T-helper 1 cell (primary cell): Measurements from ENCODE around the gene HOXD12.

Experiments
- DNase-seq, 5 donors: peaks; one replicate each; pipeline ENCODE4 v3.0.0-alpha.2; 2012 to 2020

The HOXD12 gene

DNA sequence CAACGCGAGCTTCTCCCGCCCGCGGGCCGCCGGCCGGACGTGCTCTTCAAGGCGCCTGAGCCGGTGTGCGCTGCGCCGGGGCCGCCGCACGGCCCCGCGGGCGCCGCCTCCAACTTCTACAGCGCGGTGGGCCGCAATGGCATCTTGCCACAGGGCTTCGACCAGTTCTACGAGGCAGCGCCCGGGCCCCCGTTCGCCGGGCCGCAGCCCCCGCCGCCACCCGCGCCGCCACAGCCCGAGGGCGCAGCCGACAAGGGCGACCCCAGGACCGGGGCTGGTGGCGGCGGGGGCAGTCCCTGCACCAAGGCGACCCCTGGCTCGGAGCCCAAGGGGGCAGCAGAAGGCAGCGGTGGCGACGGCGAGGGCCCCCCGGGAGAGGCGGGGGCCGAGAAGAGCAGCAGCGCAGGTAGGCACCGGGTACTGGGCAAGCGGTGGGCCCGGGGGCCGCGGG is 8.2 kb downstream of the HOXD12 start:
- DNase-seq: no peak

DNA sequence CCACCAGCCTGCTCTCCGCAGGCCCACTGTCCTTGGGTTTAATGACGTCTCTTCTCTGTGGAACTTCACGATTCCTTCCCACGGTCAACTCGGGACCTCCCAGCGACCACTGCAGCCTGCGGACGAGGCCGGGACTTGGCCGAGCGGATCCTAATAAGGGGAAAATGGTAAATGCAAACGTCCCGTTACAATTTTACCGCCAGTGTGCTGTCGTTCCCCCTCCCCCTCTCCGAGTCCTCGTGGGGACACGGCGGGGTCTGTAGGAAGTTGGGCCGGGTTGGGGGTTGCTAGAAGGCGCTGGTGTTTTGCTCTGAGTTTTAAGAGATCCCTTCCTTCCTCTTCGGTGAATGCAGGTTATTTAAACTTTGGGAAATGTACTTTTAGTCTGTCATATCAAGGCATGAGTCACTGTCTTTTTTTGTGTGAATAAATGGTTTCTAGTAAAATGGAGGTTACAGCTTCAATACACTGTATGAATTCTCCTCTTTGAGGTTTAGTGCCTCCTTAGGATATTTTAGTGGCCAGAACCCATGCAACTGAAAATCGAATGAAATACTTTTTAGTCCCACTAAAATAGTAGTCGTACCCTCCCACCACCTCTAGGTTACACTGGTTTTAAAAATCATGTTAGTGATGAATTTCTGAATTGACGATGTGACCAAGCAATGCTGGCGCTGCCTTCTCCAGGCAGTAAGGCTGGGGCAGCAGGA is 9.8 kb downstream of the HOXD12 start:
- DNase-seq: no peak

DNA sequence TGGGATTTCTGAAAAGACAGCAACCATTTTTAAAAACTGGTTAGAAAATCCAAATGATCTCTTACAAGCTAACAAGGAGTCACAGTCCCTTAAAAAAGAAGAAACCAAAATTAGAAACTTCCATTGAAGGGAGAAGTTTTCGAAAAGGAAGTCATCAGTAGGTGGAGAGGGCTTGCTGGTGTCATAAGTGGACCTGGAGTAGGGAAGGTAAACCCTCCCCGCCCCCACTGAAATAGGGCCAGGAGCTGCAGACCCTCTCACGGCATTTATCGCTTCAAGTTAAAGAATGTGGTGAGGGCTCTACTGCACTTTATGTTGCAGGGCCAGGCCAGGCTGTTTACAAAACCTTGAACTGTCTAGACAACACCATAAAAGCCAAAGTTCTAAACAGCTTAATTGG is 10.4 kb downstream of the HOXD12 start:
- DNase-seq: no peak

DNA sequence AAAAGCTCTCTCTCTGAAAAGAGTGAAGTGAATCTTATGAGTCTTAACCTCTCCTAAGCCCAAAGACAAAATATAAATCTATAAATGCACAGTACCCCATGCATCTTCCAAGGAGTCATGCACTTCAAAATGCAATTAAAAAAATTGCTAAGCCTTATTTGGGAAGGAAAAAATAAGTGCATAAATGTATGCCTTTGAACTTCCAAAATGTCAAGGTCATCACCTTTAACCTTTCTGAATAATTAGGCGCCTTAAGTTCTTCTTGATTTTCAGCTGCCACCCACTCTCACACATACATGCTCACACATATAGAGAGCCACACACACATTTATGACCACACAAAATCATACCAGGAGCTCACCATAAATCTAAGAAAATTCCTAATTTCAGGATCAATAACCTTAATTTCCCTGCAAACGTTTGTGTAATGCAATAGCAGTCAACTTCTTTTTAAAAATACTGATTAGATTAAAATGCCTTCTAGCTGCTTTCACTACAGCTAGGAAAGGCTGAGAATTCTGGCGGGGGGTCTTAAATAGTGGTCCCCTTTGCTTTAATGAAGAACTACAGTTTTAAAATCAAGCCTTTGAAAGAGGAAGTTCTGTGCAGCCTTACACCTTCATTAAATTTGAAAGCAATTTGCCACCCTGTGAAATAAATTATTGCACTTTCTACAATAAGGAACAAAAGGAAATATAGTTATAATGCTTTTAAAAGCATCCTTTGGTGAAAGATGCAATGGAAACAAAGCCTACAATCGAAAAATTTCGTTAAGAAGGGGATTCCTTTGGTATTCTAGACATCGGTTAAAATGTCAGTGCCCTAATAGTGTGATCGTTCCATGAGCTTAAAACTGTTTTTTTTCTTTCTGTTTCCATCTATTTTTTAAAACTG is 11.1 kb downstream of the HOXD12 start:
- no peak for DNase-seq

DNA sequence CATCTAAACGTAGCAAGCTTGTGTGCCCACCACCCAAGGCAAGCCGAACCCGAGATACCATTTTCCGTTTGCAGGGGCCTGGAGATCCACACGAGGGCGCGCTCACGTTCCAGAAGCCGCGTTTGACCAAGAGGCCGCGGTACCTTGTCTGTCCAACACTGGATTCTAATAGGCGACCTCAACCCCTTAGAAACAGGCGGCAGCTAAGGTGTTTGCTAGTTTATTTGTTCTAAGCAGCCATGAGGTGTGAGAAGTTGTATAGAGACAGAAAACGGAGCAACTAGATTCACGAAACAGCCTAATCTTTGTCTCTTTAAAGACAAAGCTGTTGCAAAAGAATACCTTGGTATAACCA is 11.7 kb downstream of the HOXD12 start:
- DNase-seq: no peak

DNA sequence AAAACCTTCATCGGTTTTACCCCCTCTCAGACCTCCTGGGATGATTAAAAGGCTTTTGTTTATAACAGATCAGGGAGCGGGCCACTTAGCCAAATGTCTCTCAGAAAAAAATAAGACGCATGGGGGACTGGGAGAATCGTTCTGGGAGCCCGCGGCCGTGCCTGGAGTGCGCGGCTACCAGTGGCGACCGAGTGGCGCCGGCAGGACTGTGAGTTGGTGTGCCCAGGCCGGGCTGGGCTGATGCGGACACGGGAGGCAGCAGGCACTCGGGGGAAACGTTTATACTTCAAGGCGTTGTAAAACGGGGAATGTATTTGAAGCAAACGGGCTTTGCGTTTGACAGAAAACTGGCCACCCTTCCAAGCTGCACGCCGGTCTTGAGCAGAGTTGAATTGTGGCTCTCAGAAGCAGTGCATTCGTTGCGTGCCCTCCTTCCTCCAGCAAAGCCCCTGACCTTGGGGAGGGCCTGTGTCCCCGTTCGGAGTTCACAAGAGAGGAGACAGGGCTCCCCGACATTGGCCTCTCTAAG is 12.3 kb downstream of the HOXD12 start:
- DNase-seq: no peak

DNA sequence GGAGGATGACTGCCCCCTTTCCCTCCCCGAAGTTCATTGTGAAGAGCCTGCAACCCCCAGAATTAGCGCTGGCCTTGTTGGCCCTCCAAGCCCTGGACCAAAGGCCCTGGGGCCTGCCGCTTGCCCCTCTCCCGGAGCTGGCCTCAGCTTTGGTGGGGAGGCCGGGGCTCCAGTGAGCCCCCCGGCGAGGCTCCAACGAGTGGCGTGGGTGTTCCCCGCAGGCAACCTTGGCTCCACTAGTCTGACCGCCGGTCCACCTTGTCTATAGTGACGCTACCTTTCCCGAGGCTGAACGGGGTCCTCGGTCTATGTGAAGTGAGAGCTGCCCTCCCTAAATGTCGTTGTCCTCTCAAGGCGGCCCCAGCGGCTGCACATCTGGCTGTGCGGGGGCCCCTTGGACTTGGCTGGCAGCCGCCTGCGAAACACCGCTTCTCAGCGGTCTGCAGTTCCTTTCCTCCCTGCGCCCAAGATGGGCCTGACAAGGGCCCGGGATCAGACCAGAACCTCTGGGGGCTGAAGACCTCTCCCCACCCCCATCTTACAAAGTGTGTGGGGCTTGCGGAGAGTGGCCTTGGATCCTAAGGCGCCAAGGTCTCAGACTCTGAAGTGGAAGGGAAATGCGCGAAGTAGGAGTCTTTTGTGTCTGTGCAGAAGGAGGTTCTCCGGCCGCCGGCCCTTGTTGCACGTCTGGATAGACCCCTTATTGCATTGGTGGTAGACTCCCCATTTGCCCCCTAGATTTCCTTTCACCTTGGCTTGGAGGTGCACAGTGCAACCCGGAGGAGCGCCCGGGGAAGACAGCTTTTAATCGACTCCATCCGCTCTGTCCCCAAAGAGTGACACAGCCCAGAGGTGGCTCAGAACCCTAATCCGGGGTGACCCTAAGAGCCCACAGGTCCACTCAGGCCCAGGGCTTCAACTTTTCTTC is 13.0 kb downstream of the HOXD12 start:
- DNase-seq: no peak

DNA sequence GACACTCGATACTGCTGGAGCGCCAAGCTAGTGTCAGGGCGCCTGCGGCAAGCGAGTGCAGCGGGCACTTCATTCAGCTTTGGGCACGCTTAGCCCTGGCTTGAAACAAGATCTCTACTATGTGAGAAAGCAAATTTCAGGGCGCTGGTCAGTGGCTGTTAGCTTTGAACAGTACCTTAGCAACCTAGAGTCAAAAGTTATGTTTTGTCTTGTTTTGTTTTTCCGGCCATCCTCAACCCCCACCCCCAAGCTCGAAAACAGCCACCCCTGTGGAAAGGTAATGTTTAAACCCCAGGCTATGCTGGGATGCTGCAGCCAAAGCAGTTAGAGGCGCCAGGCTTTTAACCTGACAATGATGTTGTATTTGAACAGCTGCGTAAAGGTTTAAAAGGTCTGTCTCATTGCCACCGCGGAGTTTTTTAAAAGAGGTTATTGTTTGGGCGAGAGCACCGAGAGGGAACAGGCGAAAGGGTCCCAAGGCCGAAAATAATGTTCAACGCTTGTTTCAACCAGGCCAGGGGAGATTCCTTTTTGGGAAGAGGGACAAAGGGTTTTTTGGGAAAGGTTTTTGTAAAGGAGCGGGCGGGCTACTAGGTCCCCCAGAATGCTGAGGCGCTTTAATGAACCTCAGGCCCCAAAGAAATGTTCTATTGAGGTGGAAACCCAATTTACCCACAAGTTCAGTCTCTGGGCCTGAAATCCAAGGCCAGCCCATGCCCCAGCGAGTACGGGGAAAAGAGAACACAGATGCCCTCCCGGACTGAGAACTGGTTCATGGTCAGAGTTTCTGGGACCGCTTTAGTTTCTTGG is 14.7 kb downstream of the HOXD12 start:
- DNase-seq: no peak

DNA sequence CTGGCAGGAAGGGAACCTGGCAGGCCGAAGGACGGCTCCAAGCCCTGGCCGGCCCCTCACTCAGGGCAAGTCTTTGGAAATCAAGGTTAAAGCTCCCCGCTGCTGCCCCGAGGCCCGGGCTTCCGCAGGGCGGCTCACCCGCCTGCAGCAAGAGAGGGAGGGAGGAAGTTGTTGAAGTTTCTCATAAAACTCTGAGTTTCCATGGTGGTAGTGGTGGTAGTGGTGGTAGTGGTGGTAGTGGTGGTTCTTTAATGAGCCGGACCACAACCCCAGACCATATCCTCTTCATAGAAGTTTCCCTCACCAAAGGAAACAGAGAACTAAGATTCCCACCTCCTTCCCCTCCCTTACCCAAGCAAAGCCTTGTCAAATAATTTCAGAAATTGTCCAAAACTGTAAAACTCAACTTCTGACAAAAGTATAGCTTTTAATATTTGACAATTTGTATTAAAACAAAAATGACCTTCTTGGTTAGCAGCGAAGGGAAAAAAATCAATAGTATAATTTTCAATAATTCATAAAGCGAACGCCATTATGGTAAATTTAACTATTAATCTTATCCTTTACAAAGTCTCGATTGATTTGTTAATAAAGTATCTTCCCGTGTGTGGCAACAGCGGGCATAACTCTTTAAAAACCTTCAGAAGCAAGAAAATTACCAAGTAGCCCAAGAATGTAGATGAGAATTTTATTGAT is 15.5 kb downstream of the HOXD12 start:
- DNase-seq: no peak

DNA sequence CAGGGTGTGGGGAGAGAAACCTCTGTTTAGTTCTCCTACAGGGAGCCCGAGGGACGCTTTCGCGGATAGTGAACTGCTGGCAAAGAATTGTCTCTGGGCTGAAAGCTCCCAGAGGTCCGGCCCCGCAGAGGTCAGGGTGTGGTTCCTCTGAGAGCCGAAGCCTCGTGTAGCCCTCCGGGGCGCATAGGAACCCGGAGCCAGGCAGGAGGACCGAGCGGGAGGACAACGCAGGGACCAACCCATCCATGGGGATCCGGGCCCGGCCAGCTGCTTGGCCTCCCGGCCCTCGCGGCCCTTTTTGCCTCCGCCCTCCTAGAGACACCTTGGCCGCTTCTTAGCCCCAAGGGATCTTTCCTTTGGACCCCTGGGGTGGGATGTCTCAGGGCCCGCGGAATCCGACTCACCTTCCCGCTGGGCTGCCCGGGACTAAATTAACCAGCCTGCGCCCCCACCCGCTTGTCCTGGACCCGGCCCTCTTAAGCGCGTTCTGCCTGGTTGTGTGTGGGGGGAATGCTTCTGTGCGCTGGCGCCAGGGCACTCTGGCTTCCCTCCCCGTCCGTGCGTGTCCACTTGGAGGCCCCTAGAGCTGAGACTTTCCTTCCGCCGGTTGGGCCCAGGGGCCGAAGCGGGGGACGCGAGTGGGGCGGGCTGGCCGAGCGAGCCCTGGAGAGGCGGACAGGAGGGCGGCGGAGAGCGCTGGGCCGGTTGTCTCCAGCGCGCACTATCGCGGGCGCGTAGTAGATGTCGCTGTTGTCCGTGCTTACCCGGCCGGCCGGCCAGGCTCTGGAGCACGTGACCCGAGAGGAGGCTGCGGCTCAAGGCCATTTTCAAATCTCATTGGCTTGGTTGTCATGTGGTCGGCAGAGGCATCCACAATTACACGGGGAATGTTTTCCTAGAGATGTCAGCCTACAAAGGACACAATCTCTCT is 16.6 kb downstream of the HOXD12 start, which contains the start of gene HOXD10:
Gene HOXD10, plus strand, starts transcription at position 896 of the 931 bp plus-strand sequence. CDS start 56 bp downstream, outside the sequence.
- DNase-seq: no peak

DNA sequence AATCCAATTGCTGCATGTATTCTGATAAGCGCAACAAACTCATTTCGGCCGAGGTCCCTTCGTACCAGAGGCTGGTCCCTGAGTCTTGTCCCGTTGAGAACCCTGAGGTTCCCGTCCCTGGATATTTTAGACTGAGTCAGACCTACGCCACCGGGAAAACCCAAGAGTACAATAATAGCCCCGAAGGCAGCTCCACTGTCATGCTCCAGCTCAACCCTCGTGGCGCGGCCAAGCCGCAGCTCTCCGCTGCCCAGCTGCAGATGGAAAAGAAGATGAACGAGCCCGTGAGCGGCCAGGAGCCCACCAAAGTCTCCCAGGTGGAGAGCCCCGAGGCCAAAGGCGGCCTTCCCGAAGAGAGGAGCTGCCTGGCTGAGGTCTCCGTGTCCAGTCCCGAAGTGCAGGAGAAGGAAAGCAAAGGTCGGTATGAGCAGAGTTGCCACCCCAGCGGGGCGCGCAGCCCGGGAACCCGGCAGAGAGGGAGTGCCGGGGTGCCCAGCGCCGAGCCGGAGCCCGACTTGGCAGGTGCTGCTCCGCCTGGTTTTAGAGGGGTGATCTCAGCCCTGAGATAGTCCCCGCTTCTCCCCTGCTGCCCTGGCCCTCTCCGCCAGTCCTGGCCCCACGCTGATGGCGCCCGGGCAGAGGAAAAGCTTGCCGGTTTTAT is 17.7 kb downstream of the HOXD12 start:
- DNase-seq: no peak

DNA sequence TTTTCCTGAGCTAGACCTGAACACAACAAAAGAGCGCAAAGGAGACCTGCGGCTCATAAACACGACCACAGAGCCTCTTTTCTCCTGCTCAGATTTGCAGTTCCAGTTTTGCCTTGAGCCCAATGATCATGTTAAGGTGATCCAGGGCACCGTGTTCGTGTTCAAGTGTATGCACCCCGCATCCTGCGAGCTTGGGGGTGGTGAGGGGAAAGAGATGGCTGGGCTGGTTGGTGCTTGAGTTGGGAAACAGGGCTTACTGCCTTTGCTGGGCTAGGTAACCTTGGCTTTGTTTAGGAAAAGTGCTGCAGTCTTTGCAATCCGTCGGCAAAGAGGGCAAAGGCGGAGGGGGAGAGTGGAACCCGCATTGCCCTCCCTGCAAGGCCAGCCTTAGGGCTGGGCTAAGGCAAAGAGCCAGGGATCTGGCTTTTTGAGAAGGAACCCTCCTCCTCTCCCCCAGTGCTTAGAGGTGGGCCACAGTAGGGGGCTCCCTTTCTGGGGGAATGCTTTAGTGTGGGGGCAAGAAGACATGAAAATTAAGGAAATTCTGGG is 18.3 kb downstream of the HOXD12 start:
- DNase-seq: no peak

DNA sequence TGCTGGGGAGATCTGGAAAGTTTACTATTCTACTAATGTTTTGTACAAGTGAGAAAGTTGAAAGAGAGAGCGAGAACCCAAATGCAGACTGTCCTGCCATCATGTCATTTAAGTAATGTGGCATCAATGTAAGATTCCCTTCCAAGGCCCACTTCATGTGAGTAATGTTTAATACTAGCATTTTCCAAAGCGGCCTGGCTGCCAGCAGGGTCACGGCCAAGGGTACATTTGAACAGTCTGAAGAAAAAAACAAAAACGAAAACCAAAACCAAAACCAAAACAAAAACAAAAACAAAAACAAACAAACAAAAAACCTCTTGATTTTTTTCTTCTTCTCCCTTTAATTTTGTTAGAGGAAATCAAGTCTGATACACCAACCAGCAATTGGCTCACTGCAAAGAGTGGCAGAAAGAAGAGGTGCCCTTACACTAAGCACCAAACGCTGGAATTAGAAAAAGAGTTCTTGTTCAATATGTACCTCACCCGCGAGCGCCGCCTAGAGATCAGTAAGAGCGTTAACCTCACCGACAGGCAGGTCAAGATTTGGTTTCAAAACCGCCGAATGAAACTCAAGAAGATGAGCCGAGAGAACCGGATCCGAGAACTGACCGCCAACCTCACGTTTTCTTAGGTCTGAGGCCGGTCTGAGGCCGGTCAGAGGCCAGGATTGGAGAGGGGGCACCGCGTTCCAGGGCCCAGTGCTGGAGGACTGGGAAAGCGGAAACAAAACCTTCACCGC is 19.2 kb downstream of the HOXD12 start:
- DNase-seq: no peak

DNA sequence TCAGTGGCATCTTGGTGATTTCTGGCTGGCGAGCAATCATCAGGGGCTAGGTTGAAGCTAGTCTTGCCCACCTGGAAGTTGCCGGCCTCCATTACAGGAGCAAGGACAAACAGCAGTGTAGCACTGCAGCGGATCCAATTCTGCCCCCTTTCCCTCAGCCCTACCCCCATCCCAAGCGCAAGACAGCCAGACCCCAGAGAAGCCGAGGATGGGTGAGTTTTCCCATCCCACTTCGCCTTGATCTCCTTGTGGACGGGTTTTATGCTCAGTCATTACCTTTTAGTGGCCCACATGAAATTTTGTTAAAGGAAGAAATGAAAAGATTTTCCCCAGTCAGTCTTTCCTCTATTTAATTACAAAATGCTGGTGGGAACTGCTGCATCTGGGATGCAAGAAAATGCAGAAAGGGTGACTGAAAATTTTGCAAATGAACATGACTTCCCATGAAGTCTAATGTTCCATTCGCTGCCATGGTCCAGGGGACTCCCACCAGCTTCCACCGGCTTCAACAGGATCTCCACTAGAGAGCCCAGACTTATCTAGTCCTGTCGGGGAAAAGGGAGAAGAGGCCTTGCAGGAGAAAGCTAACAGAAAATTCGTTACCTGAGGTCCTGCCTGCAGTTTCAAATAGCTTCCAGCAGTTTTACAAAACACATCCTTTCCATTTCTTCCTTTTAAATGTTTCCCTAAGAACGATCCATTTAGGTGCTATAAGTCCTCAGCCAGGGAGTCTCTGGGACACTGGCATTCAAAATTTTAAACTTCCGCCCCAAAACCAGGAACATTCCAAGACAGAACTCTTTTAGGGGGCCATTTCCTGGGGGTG is 21.0 kb downstream of the HOXD12 start:
- DNase-seq: no peak

DNA sequence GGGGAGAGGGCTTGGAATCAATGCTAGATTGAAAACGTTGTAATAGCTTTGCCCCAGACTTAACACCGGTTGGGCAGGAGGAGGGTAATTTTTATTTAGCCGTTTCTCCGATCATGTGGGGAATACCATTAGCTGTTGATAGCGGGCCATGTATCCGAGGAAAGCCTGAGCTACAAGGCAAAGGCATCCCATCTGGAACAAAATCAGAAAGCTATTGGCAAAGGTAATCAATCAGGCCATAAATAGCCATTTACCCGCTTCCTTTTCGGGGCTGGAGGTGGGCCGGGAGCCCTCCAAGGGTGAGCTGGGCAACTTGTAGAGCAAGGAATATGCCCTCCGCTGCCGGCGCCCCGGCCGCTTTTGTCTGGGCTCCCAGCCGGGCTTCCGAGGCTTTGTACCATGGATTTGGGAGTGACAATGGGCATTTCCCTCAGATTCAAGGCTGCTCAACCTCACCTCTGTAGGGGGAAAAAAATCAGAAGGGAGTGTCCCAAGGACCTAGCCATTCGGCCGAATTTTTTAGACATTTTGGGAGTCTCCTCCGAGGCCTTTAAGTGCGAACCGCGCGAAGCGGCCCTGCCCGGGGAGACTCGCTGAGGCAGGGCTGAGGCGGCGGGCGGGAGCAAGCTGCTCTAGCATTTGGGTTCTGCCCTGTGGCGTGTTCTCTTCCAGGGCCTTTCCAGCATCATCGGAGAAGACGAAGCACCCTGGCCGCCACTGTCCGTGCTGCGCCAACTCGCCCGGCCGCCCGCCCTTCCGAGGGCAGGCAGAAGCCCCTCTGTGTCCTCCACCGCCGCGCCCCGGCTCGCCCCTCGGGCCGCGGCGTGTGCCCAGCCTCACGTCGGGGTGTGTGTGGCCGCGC is 21.8 kb downstream of the HOXD12 start:
- DNase-seq: no peak

DNA sequence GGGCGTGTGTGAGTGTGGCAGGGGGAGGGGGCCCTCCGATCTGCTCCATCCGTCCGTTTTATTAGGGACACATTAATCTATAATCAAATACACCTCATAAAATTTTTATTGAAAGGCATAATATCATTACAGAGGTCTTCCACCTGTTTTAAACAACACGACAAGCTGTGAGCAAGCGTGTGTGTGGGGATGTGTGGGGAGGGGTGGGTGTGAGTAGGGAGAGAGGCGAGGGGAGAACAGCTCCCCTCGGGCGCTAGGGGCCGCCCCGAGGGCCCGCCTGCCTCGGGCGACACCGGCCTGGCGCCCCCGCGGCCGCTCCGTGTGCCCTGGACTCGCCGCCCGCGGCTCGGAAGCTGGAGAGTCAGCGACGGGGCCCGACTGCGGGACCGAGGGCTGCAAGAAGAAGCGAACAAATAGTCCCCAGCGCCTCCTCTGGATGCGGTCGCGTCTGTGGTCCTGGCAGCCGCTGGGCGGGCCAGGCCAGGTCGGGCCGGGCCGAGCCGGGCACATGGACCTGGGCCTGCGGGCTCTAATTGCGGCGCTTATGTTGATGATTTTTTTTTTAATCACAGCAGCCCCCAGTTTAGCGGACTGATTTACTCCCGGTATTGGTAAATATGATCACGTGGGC is 22.6 kb downstream of the HOXD12 start:
- DNase-seq: no peak
